GM19467 (cell line): ENCODE data around the gene IFNAR1.
"Not testable (repeated sequence)": the region's sequence is repeated elsewhere in the genome, so short reads cannot be mapped to it uniquely, and the experiment has no call there.

Experiments used
- ATAC-seq: cut with Tn5 transposase; IDR thresholded peaks from one replicate; pipeline ENCODE4 v1.9.1; 2021; ENCODE audit warnings: mild to moderate bottlenecking, moderate library complexity; ENCODE audit not compliant: unreplicated experiment

The IFNAR1 gene

GRCh38 chr21:33339918-33340317 is 15.1 kb downstream of the IFNAR1 start:
- ATAC-seq = no peak

GRCh38 chr21:33345751-33346238 is 21.0 kb downstream of the IFNAR1 start:
- no peak for ATAC-seq

GRCh38 chr21:33348706-33349105 is 23.9 kb downstream of the IFNAR1 start:
- ATAC-seq = no peak

DNA sequence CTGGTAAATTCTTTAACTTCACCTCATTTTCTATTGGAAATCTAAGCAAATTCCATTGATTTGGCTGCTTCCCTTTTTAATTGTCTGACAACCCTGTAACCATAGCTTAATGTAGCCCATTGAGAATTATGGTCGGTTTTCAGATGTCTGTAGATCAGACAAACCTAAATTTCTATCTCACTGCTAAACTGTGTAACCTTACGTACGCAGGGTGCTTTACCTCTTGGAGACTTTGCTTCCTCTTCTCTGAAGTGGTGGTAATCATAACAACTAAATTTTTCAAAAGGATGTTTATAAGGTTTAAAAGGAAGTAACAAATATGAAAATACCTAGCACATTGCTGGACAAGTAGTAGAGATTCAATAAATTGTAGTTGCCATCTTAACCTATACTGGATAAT is 25.9 kb downstream of the IFNAR1 start:
- no peak for ATAC-seq

- ATAC-seq = no peak
These were observed 30.6 kb downstream of the IFNAR1 start for GRCh38 chr21:33355355-33355754.

GRCh38 chr21:33355996-33356395 is 31.2 kb downstream of the IFNAR1 start:
- no peak for ATAC-seq

- no peak for ATAC-seq
These were observed 32.4 kb downstream of the IFNAR1 start for GRCh38 chr21:33357177-33357576.

DNA sequence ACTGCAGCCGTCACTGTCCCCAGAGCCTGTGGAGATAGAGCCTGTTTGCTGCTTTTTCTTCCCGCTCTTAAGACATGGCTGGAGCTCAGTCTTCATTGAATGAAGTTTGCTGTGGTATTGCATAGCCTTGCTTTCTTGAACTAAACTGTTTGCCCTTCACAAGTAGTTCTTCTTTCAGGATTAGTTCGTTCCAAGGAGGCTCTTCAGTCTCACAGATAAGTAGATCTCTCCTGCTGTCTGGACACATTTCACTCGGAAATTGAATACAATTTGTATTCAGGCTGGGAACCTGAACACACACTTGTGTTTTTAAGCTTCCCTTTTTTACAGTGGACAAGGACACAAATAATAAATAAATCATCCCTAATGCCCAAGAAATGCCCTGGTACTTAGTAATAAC is 34.7 kb downstream of the IFNAR1 start:
- ATAC-seq = no peak

GRCh38 chr21:33360281-33360680 is 35.5 kb downstream of the IFNAR1 start:
- ATAC-seq = no peak

GRCh38 chr21:33360881-33361602 is 36.3 kb downstream of the IFNAR1 start:
- peak; percentile 78 for ATAC-seq

GRCh38 chr21:33362044-33362555 is 37.3 kb downstream of the IFNAR1 start:
- ATAC-seq = no peak

- ATAC-seq = not testable (repeated sequence)
These were observed 39.3 kb downstream of the IFNAR1 start for GRCh38 chr21:33363911-33364609.

DNA sequence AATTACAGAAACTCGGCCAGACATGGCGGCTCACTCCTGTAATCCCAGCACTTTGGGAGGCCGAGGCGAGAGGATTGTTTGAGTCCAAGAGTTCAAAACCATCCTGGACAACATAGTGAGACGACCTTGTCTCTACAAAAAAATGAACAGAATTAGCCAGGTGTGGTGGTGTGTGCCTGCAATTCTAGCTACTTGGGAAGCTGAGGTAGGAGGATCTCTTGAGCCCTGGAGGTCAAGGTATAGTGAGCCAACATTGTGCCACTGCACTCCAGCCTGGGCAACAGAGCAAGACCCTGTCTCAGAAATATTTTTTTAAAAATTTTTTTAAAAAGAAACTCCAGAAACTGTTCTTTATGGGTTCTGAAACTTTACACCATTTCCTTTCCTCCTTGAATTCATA is 40.1 kb downstream of the IFNAR1 start:
- no peak for ATAC-seq

GRCh38 chr21:33367309-33367973 is 42.7 kb downstream of the IFNAR1 start:
- no peak for ATAC-seq

- no peak for ATAC-seq
These were observed 43.4 kb downstream of the IFNAR1 start for GRCh38 chr21:33368124-33368523.

GRCh38 chr21:33368576-33368975 is 43.8 kb downstream of the IFNAR1 start:
- no peak for ATAC-seq

DNA sequence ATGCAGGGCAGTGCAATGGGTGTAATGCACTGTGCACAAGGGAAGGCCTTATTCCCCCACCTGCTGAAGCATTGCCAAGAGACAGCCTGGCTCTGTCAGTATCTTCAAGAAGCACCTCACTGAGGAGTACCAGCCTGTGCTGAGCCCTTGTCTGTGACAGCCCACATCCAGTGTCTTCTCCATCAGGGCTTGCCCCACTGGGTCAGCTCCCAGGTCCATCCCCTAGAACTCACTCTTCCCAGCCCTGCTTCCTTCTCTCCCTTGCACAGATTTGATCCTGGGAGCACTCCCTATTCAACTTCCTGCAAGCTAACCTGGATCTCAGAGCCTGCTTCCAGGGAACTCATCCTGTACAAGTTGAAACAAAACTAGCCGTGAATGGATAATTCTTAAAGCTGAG is 44.8 kb downstream of the IFNAR1 start:
- ATAC-seq = no peak

DNA sequence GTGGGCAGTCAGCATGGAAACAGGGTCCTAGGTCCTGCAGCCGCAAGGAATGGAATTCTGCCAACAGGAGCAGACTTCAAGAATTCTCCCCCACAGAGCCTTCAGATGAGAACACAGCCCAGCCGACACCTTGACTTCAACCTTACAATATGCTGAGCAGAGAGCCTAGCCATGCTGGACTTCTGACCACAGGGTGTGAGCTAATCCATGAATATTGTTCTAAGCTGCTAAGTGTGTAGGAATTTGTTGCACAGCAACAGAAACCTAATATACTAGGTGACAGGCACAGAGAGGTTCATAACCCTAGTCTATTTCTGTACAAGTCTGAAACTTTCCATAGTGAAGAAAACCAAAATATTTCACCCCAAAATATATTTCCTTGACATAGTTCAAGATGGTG is 45.5 kb downstream of the IFNAR1 start:
- no peak for ATAC-seq

DNA sequence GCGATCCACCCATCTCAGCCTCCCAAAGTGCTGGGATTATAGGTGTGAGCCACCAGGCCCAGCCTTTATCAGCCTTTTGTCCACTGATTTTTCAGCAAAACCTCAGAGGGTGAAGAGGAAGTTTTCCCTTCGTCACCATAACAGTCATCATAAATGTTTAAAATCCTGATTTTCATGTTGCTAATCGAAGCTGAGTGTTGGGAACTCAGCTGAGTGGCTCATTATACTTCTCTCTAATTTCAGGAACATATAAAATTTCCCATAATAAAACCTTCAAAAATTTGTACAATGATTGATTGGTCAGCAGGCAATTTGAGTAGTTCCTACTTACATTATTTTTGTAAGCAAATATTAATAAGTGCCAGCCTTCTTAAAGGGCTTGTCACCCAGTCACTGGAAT is 46.6 kb downstream of the IFNAR1 start:
- ATAC-seq = no peak

DNA sequence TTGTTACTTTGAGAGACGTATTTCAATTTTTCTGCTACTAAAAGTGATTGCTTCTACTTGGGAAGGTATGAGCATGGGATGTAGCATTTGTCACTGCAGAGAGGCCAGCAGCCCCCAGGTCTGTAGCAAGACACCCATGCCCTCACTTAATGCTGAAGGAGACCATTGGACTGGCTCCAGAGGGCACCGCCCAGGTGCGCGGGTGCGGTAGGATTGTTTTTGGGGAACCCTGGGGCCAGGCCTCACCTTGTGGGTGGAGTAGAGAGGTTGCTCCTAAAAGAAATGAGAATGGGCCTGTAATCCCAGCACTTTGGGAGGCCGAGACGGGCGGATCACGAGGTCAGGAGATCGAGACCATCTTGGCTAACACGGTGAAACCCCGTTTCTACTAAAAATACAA is 47.8 kb downstream of the IFNAR1 start:
- no peak for ATAC-seq

DNA sequence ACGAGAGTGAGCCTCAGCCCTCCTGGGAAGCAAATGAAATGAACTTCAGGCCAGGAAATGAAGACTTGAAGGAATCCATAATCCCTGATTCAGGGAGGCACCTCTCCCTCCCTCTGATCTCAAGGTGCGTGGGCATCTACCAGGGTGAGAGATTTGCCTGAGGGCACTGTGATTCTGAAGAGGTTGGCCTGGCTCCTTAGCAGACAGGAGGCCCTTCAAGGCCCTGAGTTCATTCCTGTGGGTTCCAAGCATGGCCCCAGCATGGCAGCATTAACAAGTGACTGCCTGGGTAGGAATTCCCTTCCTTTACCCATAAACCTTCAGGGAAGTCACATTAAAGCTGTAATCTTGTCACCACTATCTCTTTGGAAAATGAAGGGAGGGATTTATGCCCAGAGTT is 48.7 kb downstream of the IFNAR1 start:
- no peak for ATAC-seq

DNA sequence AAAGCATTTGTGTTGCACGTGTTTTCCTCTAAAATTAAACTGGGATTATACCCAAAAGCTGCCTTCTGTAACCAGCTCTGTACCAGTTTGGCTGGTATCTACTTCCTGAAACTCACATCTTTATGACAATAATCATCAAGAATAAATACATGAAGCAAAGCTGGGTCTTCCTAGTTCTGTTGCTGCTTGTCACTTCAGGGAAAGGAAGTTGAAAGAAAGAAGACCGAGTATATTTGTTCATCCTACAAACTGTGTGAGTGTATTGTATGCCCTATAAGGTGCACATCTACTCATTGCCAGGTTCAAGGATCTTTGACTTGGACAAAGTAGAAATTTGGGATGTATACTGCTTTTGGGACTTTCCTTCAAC is 49.3 kb downstream of the IFNAR1 start:
- no peak for ATAC-seq
